NCI-H2107 (cell line): Measurements from ENCODE around the gene LPP.

Experiments
- DNase-seq: peaks from one replicate; lab custom pipeline; 2025; lab: John Stamatoyannopoulos, UW

LPP gene

DNA sequence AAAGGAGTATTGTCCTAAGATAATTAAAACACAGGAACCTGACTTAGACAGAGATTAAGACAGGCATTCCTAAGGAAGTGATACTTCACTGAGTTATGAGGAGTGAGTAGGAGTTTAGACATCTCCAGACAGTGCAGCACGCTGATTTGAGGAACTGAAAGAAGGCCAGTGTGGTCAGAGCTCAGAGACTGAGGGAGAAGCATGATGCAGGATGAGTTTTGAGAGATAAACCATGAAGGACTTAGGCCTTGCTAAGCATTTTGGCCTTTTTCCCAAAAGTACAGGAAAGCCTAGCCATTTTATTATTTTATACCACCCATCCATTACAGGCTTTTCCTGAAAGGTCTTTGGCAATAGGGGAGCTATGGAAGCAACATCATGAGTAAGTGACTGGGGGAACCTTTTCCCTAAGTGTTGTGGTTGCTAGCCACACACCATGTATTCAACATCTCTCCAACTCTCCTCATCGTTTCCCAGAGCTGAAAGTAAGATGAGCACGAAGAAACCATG, 642.2 kb downstream of the LPP start:
- DNase-seq, result no peak

DNA sequence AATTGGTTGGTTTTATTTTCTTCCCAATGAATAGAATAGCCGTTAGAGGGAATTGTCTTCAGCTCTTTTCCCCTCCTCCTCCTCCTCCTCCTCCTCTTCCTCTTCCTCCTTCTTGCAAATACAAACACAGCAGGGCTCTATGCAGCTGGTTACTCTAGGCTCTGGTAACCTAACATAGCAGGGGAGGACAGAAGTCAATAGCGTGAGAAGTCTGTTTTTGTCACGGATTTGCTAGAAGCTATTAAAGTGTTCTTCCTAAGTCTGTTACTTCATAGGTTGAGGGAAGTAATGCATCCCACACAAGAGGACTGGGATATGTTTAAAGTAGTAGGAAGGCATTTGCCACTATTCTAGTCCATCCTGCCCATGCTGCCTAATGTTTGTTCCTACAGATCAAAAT, 643.1 kb downstream of the LPP start:
- DNase-seq, result no peak

DNA sequence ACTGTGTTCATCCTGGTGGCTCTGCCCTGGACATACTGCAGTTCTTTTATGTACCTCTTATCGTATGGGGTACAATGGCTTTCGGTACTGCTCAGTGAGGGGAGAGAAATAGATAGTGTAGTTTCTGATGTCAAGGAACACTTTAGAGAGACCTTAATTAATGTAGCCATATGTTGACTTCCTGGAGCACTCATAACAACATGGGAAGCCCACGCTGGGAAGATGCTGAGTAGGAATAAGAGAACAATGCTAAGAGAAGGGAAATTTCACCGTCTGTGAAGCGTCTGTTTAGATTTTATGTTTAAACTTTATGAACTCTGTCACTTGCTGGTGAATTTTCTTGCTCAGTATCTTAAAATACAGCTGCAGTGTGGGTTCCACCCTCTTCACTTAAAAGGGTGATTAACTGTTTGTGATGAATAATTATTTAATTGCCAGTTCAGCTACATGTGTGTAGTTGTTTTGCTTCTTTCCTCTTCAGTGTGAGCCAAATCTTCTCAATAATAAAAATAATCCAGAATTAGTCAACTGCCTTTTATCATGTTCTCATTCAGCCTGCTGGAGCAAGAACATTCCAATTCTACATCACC, 644.7 kb downstream of the LPP start:
- no peak for DNase-seq

DNA sequence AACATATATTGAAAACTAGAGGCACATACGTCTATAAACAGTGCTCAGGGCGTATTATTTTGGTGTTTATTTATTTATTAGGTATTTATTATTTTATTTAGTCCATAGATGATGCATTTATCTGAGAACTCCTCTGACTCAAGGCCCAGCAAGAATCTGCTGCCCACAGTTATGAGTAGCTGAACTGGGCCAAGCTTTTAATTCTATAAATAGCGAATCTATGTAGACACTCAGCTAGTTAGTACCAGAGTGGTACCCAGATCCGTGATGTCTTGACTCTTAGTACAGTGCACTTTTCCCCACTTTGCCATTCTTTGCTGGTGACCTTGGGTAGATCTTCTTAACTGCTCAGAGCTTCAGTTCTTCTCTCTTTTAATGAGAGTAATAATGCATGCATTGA, 647.4 kb downstream of the LPP start:
- no peak for DNase-seq

DNA sequence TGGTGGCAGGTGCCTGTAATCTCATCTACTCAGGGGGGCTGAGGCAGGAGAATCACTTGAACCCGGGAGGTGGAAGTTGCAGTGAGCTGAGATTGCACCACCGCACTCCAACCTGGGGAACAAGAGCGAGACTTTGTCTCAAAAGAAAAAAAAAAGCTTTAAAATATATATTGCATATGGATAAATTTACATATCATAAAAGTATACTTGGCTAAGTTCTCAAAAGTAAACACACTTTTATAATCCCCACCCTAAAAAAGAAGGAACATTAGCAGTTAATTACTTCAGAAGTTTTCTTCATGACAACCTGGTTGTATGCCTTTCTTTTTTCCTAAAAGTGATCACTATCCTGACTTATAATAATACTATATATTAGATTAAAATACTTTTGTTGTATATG, 648.7 kb downstream of the LPP start:
- DNase-seq, result no peak

DNA sequence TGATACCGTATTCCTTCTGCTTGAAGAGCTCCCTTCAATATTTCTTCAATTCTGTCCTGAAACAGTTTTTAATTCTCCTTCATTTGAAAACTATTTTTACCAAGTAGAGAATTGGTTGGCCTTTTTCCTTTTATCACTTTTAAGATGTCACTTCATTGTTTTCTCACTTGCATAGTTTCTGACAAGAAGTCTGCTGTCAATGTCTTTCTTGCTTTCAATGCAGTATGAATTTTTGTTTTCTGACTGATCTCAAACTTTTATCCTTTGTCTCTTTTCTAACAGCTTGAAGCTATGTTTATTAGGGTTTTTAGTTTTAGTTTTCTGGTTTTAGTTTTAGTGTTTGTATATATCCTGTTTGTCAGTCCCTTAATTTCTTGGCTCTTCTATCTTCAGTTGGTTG, 653.0 kb downstream of the LPP start:
- no peak for DNase-seq

DNA sequence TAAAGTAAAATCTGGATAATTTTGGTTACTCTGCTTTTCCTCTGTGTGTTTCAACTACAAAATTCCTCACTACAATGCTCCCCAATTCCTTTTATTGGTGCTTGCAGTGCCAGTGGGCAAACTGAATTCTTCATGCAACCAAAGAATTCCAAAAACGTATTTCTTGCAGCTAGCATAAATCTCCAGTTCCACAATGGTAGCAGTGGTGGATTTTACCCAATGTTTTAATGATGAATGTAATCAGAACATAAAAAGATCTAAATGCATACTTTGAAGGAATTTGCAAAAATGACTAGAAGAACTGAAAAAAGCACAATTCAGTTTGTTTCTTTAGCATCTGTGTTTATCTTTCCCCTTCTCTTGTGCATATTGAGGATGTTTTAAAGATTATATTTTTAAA, 658.2 kb downstream of the LPP start:
- no peak for DNase-seq

DNA sequence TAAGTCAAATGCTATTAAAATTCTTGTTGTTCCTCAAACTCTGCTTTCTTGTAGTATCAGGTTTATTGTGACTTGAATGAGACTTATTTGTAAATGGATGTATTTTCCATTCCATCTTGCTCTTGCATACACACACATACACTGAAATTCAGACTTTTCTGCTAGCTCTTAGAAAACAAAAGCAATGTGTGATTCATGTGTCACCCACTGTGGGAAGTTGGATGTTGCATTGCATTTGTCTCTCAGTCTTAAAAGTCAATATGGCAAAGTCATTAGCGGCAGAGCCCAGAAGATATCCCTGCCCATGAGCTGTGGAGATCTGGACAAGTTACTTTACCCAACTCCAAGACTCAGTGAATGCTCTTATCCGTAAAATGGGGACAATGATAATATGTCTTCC, 660.6 kb downstream of the LPP start:
- DNase-seq, result no peak

DNA sequence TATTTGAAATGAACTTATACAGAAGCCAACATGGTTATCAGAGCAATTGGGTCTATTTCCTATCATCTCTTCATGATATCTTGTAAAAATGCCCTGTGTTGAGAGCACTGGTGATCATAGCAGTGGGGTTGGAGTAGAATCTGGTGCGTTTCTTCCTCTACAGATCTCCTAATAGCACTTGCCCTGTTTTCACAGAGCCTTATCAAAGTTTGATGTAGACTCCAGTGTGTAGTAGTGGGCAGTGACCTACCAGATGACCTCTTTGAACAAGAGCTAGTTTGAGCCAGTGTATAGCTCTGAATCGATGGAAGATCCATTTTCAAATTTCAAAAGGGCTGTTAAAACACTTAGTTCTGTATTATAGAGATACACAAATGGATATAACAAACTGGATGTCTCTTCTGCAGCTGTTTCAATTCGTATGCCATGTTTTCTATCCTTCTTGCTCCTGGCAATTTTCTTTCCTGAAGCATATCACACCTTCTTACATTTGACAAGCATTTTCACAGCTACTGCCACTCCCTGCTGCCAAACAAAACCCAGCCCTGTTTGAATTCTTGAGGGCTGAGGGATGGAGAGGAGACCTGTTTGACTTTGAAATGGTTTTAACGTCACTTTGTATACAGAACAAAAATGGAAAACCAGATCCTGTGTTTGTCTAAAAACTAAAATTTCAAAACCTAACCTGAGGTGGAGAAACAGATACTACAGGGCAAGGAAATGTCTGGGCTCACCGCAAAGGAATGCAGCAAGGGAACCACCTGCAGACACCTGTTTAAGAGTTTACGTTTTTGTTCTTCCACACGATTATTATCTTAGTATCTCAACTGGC, 663.4 kb downstream of the LPP start:
- no peak for DNase-seq

DNA sequence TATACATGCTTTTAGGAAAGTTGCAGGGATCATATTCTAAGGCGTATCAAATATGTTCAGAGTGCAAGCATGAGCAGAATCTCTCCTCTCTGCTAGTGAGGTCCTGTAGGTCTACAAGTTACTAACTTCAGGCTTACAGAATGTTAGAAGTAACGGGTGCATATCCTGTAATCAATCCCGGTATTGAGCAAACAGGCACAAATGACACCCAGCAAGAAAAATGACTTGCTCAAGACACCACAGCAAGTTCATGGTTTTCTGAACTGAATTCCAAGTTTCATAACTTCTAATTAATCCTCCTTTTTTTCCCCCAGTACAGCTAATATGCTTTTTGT, 663.9 kb downstream of the LPP start:
- DNase-seq, result no peak

DNA sequence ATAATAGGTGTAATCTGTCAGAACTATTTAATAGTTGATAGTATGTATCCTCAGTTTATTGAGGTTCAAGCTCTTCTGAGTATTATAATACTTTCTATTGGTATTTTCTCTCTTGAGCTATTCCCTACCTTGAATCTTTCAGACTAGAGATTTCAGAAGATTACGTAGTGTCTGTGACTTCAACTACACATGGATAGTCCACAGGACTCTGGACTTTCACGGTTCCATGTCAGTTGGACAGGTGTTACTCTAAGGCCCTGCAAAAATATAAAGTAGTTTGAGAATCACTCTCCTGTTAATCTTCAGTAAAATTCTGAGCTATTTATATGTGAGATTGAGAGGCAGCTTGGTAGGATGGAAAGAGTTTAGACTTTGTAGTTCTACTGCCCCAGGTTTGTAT, 664.3 kb downstream of the LPP start:
- no peak for DNase-seq

DNA sequence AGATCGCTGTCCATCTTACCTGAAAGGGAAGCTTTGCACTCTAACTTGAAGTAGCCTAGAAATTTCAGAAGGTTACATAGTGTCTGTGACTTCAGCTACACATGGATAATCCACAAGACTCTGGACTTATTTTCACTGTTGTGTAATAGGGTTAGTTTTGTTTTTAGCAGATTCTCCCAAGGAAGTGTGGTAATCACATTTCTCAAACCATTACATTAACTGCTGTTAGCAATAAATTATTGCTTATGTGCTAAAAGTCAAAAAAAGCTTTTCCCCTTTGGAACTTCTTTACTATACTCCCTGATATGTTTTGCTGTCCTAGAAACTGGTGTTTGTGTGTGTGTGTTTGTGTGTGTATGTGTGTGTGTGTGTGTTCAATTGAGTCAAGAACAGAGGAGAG, 666.0 kb downstream of the LPP start:
- DNase-seq, result no peak

DNA sequence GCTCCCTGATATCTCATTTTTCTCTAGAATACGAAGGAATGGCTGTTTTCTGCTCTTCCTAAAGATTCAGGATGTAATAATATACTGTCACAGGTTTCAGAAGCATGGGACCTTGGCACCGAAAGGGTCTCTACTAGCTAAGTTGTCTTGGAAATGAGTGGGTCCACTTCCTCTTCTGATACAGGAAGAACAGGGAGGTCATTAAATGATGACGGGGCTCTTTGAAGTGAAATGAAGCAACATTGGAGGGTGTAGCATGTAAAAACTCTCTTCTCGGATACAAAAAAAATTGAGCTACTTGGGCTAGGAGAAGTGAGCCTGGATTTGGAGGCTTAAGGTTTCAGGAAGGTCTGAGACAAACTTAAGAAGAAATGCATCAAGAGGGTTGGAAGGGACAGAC, 668.0 kb downstream of the LPP start:
- no peak for DNase-seq

DNA sequence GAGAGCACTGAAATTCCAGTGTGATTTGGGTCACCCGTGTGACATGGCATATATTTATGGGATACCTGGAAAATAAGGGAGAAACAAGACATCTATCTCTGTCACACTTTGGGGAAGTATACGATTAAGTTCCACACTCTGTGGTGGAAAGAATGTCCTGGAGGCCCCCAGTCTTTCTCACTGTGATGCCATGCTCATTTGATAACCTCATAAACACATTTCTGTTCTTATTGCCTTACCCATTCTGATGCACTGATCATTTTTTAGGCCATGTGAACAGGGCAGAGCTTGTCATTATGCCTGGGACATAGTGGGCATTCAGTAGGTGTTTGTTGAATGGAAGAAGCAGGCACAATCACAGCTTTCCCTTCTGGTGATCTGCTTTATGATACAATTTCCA, 668.5 kb downstream of the LPP start:
- DNase-seq, result no peak

DNA sequence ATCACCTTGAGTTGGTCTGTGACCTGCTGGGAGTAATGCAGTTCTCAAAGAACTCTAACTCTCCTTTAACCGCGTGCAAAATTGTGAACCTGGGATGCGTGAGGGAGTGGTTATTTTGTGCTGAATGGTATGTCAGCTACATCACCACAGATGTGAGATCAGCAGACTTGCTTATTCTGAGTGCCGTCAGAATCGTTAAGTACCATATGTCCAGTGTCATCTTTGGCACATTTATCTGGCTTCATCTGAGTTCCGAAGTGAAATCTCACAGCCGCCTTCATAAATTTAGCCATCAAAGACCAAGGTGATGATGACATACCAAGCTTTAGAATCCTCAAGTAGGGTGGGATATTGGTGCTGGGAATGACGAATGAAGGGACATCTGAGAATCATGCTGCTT, 670.6 kb downstream of the LPP start:
- no peak for DNase-seq

DNA sequence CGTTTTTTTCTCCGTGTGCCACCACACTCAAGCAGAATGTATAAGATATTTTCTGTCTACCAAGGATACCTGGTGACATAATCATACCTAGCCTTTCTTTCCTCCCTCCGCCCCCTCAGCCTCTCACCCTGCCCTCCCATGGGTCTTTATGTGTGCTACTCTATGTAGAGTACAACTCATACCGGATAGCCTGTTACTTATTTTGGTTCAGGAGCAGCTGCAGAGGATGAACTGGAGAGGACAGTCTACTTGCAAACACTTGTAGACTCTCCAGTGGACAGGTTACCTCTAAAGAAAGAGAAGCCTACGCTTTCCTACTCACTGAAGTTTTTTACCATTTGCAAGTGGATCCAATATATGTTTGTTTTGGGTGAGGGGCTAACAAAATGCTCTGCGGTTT, 671.9 kb downstream of the LPP start:
- no peak for DNase-seq

DNA sequence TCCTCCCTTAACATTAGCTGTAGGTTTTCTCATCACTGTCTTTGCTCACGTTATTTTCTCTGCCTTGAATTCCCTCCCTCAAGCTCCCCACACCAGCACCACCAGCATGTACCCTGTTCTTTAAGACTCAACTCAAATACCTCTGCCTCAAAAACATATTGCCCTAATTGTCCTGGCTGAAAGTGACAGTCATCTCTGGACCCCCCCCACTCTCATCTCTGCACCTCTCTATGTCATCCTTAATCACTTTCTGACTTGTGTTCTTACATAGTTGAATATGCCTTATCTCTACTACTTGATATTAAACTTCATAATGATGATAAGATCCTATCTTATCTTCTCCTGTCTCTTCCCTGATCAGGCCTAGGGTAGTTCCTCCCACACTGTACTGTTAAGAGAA, 672.6 kb downstream of the LPP start:
- no peak for DNase-seq

DNA sequence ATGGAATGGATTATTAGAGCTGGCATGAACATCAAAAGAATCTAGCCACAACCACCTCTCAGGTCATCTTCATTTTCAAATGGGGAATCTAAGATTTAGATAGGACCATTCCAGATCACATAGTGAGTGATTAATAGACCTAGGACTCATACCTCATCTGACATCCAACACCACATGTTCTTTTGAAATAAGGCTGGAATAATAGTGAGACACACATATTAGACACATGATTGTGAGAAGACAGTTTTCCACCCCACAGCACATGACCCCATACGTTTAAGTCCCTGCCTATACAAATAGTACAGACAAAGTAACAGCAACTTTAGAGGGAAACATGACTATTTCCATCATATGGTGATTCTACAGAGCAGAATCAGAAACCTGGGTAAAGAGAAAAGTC, 673.1 kb downstream of the LPP start:
- DNase-seq, result no peak

DNA sequence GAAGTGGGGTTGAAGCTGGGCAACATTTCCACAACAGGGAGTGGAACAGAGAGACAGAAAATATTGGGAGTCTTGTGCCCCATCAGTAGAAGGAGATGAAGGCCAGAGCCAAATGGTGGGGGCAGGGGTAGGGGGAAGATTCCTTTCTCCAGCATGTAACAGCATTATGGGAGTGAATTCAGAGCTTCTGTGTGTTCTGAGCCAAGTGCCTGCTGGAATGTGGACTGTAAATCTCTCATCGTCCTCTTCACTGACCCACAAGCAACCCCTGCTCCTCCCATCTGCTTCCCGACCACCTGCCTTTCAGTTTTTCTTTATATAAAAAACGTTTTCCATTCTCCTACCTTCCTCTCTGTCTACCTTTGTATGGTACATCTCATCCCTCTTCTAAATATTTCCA, 673.6 kb downstream of the LPP start:
- no peak for DNase-seq

DNA sequence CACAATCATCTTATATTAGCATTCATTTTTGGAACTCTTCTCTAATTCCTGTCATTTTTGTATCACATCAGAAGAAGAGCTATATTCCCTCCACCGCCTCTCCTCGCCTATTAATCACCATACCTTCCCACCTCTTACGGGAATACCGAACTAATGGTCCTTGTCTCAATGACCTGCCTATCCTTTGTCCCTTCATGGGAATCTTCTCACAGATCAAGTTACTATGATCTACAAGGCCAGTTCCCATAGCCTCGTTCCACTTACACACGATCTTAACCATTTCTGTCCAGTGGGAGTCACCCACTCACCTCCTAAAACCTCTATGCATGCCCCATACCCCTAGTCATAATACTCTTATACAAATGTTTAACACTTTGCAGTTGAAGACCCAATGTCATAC, 675.2 kb downstream of the LPP start:
- DNase-seq, result no peak

DNA sequence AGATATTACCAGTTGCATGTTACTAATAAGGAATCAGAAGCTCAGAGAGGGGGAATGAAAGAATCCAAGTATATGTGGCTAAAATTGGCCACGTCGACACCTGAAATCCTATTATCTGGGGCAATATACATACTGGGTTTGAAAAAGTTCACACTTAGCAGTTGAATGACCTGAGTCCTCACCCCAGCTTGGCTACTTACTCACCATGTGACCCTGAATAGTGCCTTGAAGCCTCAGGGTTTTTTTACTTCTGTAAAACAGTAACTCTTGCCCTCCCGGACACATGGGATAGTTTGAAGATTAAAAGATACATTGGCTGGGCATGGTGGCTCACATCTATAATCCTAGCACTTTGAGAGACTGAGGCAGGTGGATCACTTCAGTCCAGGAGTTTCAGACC, 675.6 kb downstream of the LPP start:
- no peak for DNase-seq

DNA sequence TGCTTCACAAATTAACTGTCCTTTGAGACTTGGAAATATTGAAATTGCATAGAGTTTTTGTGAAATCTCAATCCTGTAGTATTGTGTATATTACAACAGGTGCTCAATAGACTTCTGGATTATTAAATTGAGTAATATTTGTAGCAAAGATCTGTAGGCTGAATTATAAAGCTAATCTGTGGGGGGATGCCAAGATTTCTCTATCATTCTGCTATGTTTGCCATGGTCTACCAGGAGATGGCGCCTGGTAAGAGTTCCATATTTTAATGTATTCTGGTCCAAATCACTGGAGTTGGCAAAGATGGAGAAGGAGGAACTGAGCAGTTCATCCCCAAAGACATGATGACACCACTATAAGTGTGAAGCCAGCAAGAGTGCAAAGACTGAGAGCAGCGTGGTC, 676.9 kb downstream of the LPP start:
- DNase-seq, result no peak

DNA sequence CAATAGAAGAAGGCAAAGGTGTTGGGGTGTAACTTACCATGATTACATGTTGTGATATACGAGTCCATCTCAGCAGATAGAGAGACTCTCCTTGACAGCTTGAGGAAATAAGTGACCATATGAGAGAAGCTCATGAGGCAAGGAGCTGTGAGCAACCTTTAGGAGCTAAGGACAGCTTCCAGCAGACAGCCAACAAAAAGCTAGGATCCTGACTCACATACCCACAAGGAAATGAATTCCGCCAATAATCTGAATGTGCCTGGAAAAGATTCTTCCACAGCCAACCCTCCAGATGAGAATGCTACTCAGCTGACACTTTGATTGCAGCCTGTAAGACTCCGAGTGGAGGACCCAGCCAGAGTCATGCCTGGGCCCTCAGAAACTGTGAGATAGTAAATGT, 678.2 kb downstream of the LPP start:
- DNase-seq, result no peak
